GM19238 (cell line): ENCODE measurements around the gene SNRPD2.
"Not testable (repeated sequence)": the region's sequence is repeated elsewhere in the genome, so short reads cannot be mapped to it uniquely, and the experiment has no call there.

Experiments used
- DNase-seq: peaks from one replicate; pipeline ENCODE4 v3.0.0; 2011; ENCODE audit warnings: low spot score; ENCODE audit not compliant: insufficient read length

SNRPD2 gene

DNA sequence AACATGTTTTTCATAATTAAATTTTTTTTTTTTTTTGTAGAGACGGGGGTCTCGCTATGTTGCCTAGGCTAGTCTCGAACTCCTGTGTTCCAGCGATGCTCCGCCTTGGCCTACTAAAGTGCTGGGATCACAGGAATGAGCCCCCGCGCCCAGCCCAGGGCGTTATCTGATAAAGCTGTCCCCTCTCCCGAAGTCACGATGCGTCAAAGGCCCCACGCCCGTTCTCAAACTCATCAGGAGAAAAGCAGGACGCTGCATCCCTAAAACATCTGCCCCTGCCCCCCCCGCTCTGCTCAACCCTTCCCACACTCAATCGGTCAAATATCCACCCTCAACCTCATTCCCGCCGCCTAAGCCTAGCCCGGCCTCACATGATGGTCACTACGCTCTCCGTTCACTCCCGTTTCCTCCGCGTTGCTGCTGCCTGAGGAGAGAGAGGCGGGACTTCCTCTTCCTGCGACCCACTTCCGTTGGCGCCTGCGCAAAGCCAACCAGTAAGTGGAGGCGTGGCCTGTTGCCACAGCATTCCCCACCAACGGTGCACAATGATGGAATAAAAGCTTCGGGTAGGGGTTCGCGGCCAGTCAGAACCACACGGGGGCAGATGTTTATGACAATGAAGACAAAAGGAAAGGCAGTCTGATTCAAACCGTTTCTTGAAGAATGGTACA is at the start of gene SNRPD2:
Gene SNRPD2, minus strand, starts transcription at position 438 of the 671 bp plus-strand sequence. Its CDS starts 65 bp downstream, at position 373.
- DNase-seq, result peak; percentile 82

DNA sequence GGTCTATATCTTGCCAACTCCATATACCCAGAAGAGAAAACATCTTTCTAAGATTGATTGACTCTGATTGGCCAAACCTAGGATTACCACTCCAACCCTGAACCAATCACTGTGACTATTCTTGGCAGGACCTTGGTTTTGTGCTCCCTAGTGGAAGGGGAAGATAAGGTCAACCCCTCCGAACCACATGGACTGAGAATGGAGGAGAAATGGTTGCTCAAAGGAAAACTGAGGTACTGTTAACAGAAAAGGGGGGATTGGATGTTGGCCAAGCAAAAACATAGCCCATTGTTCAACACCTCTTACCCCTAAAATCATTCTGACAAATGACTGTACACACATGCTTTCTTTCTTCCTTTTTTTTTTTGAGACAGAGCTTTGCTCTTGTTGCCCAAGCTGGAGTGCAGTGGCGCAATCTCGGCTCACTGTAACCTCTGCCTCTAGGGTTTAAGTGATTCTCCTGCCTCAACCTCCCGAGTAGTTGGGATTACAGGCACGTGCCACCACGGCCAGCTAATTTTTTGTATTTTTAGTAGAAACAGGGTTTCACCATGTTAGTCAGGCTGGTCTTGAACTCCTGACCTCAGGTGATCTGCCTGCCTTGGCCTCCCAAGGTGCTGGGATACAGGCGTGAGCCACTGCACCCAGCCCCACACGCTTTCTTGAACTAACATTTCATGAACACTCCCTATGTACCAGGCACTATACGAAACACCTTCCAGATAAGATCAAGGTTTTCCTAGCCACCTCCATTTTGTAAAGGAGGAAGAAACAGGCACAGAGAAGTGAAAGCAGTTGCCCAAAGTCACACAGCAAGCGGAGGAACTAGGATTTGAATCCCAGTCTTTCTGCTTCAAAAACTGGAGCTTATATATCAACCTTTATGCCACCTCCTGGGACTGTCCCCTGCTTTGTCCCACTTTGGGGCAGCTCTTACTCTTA is 48.0 kb upstream of the SNRPD2 start:
- DNase-seq, result no peak

DNA sequence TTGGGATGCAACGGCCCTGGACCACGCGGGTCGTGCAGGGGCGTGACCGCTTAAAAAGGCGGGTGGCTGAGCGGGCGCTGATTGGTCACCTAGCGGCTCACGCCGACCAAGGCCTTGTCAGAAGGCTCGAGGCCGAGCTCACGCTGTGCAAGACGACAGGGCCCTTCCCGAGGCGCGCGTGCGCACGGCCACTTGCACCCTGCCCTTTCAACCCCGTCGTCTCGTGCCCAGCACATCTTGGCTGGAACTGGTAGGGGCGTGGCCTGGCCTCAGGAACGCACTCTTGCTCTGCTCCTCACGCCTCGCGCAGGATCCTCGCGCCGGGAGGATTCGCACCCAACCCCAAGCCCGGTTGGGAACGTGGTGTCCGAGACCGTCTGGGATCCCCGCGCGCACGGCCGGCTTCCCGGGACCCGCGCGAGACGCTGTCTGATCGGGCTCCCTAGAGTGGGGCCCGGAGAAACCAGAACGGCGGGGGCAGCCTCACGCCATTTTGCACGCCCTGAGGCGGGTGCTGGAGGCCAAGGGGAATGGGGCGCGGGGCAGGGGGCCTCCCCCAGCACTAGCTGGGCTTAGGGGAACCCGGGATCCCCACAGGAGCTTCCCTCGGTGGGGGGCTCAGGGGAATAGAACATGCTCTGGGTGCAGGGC is 41.5 kb upstream of the SNRPD2 start, which contains the start of gene MEIOSIN:
Gene MEIOSIN, plus strand, starts transcription at position 280 of the 651 bp plus-strand sequence. CDS start 1,938 bp downstream, outside the sequence.
- no peak for DNase-seq

DNA sequence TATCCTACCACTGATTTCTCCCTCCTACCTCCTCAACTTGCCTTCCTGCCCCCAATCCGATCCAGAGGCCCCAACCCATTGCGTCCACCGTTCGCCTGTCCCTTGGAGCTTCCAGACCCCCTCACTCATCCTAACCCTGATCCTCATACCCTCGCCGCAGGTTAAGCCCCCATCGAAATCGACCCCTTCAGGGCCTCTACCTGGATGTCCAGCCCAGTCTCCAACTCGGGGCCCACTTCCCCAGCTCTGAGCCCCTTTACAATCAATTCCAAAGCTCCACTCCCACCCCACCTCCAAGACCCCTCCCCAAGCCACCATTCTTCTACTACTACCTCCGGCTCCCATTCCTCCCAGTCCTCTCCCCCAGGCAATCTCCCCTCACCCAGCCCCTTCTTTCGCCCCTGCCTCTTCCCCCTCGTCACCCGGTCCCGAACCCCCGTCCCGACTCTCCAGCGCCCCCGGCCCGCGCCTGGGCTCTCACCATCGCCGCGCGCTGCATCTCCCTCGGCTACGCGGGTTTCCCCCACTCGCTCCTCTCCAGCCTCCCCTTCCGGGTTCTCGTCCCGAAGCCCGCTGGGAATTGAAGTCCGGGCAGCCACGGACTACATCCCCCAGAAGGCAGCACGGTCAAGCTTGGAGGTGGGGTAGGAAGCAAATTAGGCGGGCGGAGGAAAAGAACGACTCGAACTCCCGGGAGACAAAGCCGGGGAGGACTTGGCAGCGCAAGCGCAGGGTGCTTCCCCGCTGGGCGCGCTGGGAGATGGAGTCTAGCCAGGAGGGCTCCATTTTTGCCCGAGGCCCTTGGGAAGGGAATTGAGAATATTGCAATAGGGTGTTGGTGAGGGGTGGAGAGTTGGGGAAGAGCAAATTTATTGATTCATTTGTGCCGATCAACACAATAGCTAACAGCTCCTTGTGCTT is 38.9 kb upstream of the SNRPD2 start, which contains the start of gene FBXO46:
Gene FBXO46, minus strand, starts transcription at position 529 of the 921 bp plus-strand sequence. CDS start 17,401 bp downstream, outside the sequence.
- peak; percentile 95 for DNase-seq

DNA sequence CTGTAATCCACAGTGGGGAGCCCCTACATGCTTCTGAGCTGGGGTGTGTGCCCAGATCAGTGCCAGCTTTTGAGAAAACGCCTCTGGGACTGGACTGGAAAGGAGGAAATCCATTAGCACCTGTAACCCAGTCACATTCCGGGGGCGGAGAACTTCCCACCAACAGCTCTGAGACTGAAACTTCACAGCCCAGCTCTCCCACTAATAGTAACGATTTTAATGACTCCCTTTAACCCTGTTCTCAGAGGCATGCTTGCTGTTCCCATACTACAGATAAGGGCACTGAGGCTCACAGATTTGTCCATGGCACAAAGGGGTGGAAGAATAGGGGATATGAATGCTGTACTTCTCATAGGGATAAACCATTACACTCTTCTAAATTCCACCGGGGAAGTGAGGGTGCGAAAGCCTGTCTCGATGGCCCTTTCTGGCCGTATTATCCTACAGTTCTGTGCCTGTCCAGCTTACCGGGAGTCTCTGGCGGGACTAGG is 38.1 kb upstream of the SNRPD2 start:
- DNase-seq, result no peak

DNA sequence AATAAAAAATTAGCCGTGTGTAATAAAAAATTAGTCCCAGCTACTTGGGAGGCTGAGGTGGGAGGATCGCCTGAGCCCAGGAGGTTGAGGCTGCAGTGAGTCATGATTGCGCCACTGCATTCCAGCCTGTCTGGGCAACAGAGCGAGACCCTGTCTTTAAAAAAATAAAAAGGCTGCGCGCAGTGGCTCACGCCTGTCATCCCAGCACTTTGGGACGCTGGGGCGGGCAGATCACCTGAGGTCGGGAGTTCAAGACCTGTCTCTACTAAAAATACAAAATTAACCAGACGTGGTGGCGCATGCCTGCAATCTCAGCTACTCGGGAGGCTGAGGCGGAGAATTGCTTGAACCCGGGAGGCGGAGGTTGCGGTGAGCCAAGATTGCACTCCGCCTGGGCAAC is 36.9 kb upstream of the SNRPD2 start:
- not testable (repeated sequence) for DNase-seq

DNA sequence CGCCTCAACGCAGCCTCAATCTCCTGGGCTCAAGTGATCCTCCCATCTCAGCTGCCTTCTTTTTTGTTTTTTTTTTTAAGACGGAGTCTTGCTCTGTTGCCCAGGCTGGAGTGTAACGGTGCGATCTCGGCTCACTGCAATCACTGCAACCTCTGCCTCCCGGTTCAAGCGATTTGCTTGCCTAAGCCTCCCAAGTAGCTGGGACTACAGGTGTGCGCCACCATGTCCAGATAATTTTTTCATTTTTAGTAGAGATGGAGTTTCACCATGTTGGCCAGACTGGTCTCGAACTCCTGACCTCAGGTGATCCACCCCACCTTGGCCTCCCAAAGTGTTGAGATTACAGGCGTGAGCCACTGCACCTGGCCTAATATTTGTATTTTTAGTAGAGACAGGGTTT is 28.3 kb upstream of the SNRPD2 start:
- not testable (repeated sequence) for DNase-seq

DNA sequence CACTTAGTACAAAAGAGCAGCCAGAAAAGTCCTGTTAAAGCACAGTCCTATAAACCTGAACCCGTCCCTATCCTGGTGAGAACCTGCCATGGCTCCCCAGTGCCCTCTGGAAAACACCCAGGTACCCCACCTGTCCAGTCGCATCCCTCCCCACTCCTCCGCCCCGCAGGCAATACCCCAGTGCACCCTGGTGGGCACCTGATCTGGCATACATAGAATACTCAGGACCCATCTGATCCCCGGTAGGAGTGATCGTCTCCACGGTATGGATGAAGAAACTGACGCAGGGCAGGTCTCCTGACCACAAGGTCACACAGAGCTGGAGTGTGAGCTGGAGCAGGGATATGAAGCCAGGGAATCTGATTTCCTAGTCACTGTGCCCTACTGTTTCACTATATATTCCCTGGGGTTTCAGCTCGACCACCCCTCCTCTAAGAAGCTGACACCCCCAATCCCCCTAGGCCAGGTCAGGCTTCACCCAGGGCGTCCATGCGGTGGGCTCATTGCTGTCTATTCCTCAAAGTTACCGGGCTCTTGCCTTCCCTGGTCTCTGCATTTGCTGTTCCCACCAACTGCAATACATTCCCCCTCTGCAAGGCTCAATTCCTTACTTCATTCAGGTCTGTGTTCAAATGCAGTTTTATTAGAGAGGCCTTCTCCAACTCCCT is 26.4 kb upstream of the SNRPD2 start:
- DNase-seq, result no peak

DNA sequence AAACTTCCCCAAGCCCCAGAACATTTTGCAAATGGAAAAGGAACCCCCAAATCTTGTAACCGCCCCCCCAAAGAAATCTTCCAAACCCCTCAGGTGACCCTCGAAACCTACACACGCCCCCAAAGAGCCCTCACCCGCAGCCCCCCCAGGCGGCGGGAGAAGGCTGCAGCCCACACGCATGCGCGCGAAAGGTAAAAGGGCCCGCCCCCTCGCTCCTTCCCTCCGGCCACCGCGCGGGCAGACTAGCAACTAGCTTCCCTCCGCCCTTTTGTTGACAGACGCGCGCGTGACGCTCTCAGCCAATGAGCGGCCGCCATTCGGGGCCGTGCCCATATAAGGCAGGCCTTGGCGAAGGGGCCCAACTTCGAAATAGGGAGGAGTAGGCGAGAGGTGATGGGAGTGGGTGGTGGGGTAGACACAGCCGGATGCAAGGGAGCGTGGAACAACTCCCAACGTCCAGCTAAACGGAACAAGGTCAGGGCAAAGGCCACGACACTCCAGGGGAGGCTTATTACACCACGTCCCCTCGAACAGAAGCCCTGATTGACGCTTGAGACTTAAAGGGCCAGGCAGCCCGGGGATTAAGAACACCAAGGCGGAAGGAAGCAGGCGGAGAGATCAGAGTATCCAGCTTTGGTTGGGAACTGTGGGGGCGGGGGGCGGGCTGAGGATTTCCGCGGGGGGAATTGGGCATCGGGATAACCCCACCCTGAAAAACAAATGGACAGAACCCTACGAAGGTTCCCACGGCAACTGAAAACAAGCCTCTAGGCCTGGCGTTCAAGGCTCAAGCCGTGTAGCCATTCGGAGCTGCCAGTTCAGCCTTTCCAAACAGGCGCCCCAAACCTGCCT is 25.6 kb upstream of the SNRPD2 start:
- DNase-seq, result peak; percentile 99

DNA sequence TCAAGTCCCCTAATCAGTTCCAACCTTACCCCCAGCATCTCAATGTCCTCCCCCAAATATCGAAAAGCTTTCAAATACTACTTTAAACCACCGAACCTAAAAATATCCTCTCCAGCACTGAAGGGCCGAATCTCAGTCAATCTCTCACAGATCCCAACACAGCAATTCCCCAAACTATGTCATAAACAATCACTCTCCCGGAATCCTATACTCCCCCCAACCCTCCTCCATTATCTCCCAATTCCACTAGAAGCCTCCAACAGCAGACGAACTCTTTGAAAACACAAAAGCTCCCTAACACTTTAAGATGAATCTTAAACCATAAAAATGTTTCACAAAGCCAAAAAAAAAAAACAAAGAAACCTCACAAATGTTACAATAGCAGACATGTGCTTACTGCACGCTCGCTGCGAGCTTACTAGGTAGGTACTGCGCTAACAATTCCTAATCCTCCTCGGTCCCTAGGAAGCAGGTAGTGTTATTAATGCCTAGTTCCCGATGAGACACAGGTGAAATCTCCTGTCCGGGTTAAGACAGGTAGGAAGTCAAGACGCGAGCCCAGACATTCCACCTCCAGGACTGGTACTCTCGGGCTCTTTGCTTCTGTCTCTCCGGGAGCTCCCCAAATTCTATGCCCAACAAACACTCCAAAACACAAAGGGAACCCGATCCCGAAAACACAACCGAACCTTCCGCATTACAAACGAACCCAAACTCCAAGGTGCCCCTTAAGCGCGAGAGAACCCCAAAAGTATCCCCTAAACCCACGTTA is 24.8 kb upstream of the SNRPD2 start:
- DNase-seq, result no peak

DNA sequence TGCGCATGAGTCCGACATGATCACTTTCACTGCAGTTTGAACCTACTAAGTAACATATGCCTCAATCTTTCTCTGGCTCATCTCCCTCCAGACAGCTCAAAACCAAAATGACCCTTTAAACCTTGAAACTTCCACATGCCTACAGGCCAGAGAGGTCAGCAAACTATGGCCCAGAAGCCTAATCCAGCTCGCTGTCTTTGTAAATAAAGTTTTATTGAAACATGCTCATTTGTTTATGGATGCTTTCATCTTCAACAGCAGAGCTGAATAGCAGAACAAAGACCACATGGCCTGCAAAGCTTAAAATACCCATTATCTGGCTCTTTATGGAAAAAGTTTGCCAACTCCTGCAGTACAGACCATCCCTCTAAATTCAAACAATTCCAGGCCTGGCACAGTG is 23.4 kb upstream of the SNRPD2 start:
- DNase-seq, result no peak

DNA sequence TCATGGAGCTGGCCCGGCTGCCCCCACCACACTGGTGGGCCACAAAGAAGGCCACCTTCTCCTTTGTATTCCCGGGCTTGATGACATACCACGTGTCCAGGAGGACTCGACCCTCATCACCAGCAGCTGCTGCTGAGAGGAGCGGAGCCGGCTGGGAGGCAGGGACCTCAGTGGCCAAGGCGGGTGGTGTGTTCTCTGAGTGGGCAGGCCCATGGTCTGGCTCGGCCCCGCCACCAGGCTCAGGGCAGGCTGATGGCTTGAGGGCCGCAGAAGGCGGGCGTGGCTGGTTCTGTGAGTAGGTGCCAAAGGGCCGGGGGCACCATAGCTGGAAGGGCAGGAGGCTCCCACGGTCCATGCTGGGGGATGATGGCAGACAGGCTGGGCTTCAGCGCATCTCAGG is 21.4 kb upstream of the SNRPD2 start:
- no peak for DNase-seq

DNA sequence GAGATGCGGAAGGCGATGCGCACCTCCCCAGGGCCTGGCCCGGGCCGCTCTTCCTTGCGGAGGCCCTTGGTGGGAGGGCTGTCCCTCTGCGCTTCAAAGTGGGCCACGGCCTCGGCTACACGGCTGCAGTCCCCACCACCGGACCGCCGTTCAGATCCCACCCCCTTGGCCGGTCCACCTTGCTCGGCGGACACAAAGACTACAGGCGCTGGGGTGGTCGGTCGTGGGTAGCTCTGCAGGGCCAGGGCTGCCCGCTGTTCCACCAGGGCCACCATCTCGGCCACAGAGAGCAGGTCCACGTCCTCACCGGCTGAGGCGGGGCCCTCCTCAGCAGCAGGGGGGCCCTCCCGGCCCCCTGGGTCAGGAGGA is 20.9 kb upstream of the SNRPD2 start:
- no peak for DNase-seq

DNA sequence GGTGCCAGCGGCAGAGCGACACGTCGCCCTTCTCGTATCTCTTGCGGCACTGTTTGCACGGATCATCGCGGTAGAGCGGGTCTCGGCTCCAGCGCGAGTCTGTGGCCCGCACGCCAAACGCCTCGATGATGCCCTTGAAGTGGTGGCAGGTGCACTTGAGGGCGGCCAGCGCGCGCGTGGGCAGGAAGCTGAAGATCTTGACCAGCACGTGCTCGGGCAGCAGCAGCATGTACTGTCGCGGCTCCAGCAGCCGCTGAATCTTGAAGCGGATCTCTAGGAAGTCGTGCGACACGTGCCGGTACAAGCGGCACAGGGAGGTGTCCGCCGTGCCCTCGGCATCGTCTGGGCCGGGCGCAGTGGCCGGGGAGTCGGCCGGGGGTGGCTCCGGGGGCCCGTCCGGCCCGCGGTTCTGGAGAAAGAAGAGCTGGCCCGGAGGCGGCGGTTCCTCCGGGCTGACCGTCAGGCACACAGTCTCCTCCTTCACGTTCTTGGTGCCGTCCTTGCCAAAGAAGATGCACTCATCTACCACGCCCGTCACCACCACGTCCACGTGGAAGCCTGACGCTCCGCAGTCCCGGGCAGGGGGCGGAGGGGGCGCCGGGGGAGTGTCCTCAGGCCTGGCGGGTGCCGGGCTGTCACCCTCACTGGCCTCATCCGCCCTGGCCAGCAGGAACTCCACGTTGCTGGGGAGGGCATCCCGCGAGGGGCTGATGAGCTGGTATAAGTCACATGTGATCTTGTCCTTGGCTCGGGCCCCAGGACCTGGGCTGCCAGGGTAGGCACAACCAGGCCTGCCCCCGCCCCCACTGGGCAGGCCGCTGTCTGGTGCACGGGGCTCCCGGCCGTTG is 20.3 kb upstream of the SNRPD2 start:
- no peak for DNase-seq

DNA sequence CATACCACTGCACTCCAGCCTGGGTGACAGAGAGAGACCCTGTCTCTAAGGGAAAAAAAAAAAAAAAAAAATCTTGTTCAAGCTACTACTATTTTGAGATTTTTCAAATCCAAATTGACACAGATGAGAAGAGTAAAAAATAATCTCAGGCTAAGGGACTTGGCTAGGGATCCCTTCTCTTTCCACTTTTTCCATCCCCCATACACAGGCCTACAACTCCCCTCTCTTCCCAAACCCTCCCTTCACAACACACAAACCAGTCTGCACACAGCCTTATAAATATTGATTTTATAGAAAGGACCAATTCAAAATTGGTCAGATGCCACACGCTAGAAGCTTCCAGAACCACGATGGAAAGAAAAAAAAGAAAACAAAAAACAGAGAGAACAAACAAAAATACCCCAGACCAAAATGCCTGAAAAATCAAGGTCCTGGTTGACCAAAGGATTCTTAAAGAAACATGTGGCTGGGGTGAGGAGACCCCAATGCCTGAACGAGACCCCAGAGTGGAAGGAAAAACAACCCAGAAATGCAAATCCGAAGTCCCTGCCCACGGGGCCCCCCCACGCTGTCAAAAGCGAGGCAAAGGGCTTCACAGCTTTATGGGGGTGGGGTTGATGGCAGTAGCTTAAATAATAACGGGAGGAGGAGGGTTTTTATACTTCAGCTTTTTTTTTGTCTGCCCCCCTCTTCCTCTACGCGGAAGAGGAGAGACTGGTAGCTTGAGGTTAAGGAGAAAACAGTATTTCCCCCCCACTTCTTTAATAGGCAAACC is 18.8 kb upstream of the SNRPD2 start:
- DNase-seq, result no peak

DNA sequence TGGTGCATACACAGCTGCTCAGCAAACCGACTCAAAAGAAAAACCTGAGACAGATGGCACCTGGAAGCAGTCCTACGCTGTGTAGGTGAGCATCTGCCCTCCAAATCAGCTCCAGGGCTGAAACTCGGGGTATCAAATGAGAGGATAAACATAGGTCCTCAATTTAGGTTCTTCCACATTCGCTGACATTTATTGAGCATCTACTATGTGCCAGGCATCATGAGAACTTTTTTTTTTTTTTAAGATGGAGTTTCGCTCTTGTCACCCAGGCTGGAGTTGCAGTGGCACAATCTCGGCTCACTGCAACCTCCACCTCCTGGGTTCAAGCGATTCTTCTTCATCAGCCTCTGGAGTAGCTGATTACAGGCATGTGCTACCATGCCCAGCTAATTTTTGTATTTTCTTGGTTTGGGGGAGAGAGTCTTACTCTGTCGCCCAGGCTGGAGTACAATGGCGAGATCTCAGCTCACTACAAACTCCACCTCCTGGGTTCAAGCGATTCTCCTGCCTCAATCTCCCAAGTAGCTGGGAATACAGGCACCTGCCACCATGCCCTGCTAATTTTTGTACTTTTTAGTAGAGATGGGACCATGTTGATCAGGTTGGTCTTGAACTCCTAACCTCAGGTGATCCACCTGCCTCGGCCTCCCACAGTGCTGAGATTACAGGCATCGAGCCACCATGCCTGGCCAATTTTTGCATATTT is 14.1 kb upstream of the SNRPD2 start:
- no peak for DNase-seq
